ENCODE results near the gene UBE2D1. TPM values are rescaled to one million over a fixed set of nuclear protein-coding genes. Genes with fewer than 3 reads are reported as not detected.

Gene UBE2D1
- total RNA-seq, 1 experiment from 2014 or later: 24.6 TPM

DNA sequence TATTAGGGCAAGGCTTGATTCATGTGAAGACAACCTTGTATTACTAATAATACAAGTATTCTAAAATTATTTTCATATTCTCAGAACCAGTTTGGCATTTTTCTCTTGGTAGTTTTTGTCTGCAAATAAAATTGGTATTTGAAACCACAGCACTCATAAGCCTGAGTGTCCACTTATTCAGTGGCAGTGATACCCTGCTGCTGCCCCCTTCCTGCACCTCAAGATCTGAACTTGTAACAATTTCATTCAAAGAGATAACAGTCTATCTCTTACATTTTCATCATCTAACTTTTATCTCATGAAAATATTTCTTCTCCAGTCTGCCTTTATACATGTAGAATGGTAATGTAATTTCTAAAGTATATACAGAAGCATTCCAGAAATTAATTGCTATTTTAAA, 59.7 kb downstream of the UBE2D1 start:
- ChIA-PET POLR2A (no interaction called here), CTCF (interaction anchor here (0.7 kb wide), 1 partner anchor 1402 kb away, joined by 3 read pairs; no protein-coding TSS in a partner anchor)
- ATAC-seq (no peak), DNase-seq (ENCODE audit: low spot score) (no peak)
- Mint-ChIP-seq H3K9me3 (no peaks in the 10 kb centered on the region), H3K36me3 (peaks cover 58% of the 10 kb centered on the region), H3K4me1 (no peaks in the 10 kb centered on the region), H3K27me3 (ENCODE audit: low read depth) (no peaks in the 10 kb centered on the region), H3K4me3 (no peak overlapping the region), H3K27ac (no peak overlapping the region)
- TF ChIP-seq, protein P1, sequence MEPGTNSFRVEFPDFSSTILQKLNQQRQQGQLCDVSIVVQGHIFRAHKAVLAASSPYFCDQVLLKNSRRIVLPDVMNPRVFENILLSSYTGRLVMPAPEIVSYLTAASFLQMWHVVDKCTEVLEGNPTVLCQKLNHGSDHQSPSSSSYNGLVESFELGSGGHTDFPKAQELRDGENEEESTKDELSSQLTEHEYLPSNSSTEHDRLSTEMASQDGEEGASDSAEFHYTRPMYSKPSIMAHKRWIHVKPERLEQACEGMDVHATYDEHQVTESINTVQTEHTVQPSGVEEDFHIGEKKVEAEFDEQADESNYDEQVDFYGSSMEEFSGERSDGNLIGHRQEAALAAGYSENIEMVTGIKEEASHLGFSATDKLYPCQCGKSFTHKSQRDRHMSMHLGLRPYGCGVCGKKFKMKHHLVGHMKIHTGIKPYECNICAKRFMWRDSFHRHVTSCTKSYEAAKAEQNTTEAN (CRISPR knock-in tag; IDR thresholded peaks at IDR 0.05): no peak

DNA sequence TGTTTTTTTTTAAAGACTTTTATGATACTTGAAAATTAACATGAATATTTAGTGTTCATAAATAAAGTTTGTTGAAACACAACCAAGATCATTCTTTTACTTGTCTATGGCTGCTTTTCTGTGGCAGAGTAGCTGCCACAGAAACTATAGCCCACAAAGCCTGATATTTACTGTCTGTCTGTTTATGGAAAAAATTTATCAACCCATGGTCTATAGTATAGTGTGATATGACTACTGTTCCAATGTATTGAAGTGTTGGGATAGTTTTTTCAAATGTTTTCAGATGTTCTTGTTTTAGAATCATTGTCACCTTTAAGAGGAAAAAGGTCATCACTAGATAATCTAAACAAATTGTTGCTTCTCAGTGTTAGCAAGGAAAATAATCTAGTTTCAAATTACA, 61.3 kb downstream of the UBE2D1 start:
- TF ChIP-seq FOXJ3 (CRISPR knock-in tag; IDR thresholded peaks at IDR 0.05; ENCODE audit: borderline replicate concordance): no peak
- TF ChIP-seq, protein P2, sequence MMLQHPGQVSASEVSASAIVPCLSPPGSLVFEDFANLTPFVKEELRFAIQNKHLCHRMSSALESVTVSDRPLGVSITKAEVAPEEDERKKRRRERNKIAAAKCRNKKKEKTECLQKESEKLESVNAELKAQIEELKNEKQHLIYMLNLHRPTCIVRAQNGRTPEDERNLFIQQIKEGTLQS (CRISPR knock-in tag; conservative IDR thresholded peaks at IDR 0.05): no peak
- TF ChIP-seq ZNF219 (CRISPR knock-in tag; IDR thresholded peaks at IDR 0.05; ENCODE audit: borderline replicate concordance): no peak
- no peak for TF ChIP-seq MXD4 (CRISPR knock-in tag; IDR thresholded peaks at IDR 0.05; ENCODE audit: borderline replicate concordance)
- TF ChIP-seq JUN (CRISPR knock-in tag; IDR thresholded peaks at IDR 0.05): no peak
- TF ChIP-seq, protein P3, sequence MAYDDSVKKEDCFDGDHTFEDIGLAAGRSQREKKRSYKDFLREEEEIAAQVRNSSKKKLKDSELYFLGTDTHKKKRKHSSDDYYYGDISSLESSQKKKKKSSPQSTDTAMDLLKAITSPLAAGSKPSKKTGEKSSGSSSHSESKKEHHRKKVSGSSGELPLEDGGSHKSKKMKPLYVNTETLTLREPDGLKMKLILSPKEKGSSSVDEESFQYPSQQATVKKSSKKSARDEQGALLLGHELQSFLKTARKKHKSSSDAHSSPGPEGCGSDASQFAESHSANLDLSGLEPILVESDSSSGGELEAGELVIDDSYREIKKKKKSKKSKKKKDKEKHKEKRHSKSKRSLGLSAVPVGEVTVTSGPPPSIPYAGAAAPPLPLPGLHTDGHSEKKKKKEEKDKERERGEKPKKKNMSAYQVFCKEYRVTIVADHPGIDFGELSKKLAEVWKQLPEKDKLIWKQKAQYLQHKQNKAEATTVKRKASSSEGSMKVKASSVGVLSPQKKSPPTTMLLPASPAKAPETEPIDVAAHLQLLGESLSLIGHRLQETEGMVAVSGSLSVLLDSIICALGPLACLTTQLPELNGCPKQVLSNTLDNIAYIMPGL (CRISPR knock-in tag; IDR thresholded peaks at IDR 0.05): no peak
- TF ChIP-seq, protein P4, sequence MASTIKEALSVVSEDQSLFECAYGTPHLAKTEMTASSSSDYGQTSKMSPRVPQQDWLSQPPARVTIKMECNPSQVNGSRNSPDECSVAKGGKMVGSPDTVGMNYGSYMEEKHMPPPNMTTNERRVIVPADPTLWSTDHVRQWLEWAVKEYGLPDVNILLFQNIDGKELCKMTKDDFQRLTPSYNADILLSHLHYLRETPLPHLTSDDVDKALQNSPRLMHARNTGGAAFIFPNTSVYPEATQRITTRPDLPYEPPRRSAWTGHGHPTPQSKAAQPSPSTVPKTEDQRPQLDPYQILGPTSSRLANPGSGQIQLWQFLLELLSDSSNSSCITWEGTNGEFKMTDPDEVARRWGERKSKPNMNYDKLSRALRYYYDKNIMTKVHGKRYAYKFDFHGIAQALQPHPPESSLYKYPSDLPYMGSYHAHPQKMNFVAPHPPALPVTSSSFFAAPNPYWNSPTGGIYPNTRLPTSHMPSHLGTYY (CRISPR knock-in tag; IDR thresholded peaks at IDR 0.05): no peak
- TF ChIP-seq PRRX2 (CRISPR knock-in tag; IDR thresholded peaks at IDR 0.05): no peak
- POLR2A ChIA-PET: no interaction called here

DNA sequence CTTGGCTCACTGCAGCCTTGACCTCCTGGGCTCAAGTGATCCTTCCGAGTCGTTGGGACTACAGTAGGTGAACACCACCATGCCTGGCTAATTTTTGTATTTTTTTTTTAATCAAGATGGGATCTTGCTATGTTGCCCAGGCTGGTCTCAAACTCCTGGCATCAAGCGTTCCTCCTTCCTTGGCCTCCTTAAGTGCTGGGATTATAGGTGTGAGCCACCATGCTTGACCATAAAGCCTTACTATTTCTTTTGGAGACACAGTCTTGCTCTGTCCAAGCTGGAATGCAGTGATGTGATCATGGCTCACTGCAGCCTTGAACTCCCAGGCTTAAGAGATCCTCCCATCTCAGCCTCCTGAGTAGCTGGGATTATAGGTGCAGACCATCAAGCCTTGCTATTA, 63.0 kb downstream of the UBE2D1 start:
- CTCF ChIA-PET: interaction anchor here (0.6 kb wide), 1 partner anchor 1268 kb away, joined by 3 read pairs; no protein-coding TSS in a partner anchor
- H3K27ac Mint-ChIP-seq: no peak overlapping the region
- peaks cover 36% of the 10 kb centered on the region for H3K36me3 Mint-ChIP-seq
- H3K9me3 Mint-ChIP-seq: no peaks in the 10 kb centered on the region
- POLR2A ChIA-PET: interaction anchor here (0.6 kb wide), 1 partner anchor 38 kb away, joined by 3 read pairs; no protein-coding TSS in a partner anchor
- no peak overlapping the region for H3K4me3 Mint-ChIP-seq
- no peak for DNase-seq (ENCODE audit: low spot score)
- TF ChIP-seq KAT7 (CRISPR knock-in tag; IDR thresholded peaks at IDR 0.05; ENCODE audit: borderline replicate concordance) (no peak), ZNF138 (CRISPR knock-in tag; conservative IDR thresholded peaks at IDR 0.05) (no peak), ZNF121 (CRISPR knock-in tag; IDR thresholded peaks at IDR 0.05) (peak; percentile 82)
- ATAC-seq: no peak
- H3K4me1 Mint-ChIP-seq: no peaks in the 10 kb centered on the region
- no peaks in the 10 kb centered on the region for H3K27me3 Mint-ChIP-seq (ENCODE audit: low read depth)

More for the DNA sequence above, 61.3 kb downstream of the UBE2D1 start:
- no peaks in the 10 kb centered on the region for H3K9me3 Mint-ChIP-seq
- no peak for DNase-seq (ENCODE audit: low spot score)
- CTCF ChIA-PET: no interaction called here
- H3K36me3 Mint-ChIP-seq: peaks cover 48% of the 10 kb centered on the region
- H3K4me1 Mint-ChIP-seq: no peaks in the 10 kb centered on the region
- no peaks in the 10 kb centered on the region for H3K27me3 Mint-ChIP-seq (ENCODE audit: low read depth)
- no peak for ATAC-seq
- H3K27ac Mint-ChIP-seq: no peak overlapping the region
- no peak overlapping the region for H3K4me3 Mint-ChIP-seq

DNA sequence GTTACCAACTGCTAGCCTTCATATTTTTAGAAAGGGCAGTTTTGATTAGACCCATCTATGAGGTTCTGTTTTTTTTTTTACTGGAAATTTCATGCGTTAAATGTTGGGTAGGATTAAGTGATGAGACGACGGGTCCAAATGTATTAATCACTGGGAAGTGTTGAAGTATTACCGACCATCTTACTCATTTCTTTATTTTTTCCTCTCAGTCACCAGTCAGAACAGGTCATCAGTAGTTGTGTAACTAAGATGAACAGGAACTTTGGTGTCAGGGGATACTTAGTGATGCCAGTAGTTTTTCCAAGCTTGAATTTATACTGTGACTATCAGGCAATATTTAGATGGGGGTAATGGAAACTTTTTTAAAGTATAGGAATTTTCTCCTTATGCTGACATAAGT, 64.6 kb downstream of the UBE2D1 start:
- H3K36me3 Mint-ChIP-seq: peaks cover 24% of the 10 kb centered on the region
- H3K9me3 Mint-ChIP-seq: no peaks in the 10 kb centered on the region
- H3K4me3 Mint-ChIP-seq: no peak overlapping the region
- H3K4me1 Mint-ChIP-seq: no peaks in the 10 kb centered on the region
- TF ChIP-seq CBFB (CRISPR knock-in tag; IDR thresholded peaks at IDR 0.05; ENCODE audit: low read depth) (no peak), CREB1 (CRISPR knock-in tag; IDR thresholded peaks at IDR 0.05) (no peak), MXD4 (CRISPR knock-in tag; IDR thresholded peaks at IDR 0.05; ENCODE audit: borderline replicate concordance) (no peak)
- no peak overlapping the region for H3K27ac Mint-ChIP-seq
- ATAC-seq (no peak), DNase-seq (ENCODE audit: low spot score) (no peak)
- ChIA-PET CTCF (no interaction called here), POLR2A (no interaction called here)
- no peaks in the 10 kb centered on the region for H3K27me3 Mint-ChIP-seq (ENCODE audit: low read depth)
